WTC11 (cell line): ENCODE data around the gene DOCK8. TPM values are rescaled to one million over a fixed set of nuclear protein-coding genes. Genes with fewer than 3 reads are reported as not detected.

Source experiments
- ATAC-seq: fragments of 200-7000 bp; cut with Tn5 transposase; 2 replicates; pipeline ENCODE4 v1.10.0; 2021; ENCODE audit warnings: mild to moderate bottlenecking, moderate library complexity
- CTCF ChIA-PET: fragments of 300-600 bp; sonication (Branson Sonifier 250); formaldehyde crosslinking; loops from one replicate; lab custom pipeline; 2021; ENCODE audit warnings: antibody characterized with exemption; lab: Charles Lee
- POLR2A ChIA-PET: fragments of 350-600 bp; sonication (Branson Sonifier 250); formaldehyde crosslinking; loops from one replicate; lab custom pipeline; 2021; ENCODE audit warnings: antibody characterized with exemption; lab: Charles Lee
- DNase-seq: peaks from one replicate; pipeline ENCODE4 v3.0.0; 2021; ENCODE audit warnings: low spot score
- H3K27ac Mint-ChIP-seq: 2 replicates; pipeline ENCODE4 v1.8.0; 2021; ENCODE audit warnings: mixed read lengths
- H3K27me3 Mint-ChIP-seq: 2 replicates; pipeline ENCODE4 v1.8.0; 2021; ENCODE audit warnings: low read depth, mild to moderate bottlenecking, moderate library complexity, mixed read lengths
- H3K36me3 Mint-ChIP-seq: 2 replicates; pipeline ENCODE4 v1.8.0; 2021; ENCODE audit warnings: mixed read lengths
- H3K4me1 Mint-ChIP-seq: 2 replicates; pipeline ENCODE4 v1.8.0; 2022; ENCODE audit warnings: mixed read lengths
- H3K4me3 Mint-ChIP-seq: 2 replicates; pipeline ENCODE4 v1.8.0; 2021; ENCODE audit warnings: mild to moderate bottlenecking, moderate library complexity, mixed read lengths
- H3K9me3 Mint-ChIP-seq: 2 replicates; pipeline ENCODE4 v1.8.0; 2021; ENCODE audit warnings: mixed read lengths
- AR ChIP-seq: fragments of 250-450 bp; sonication (Bioruptor Pico); IDR thresholded peaks from 2 replicates; pipeline ENCODE4 v1.9.0; 2021; ENCODE audit warnings: mild to moderate bottlenecking
- ATF1 ChIP-seq: sonication (generic); formaldehyde crosslinking; IDR thresholded peaks from 2 replicates; pipeline ENCODE4 v1.8.1; 2023; ENCODE audit warnings: mild to moderate bottlenecking, moderate library complexity, missing genetic modification reagents
- EMX1 ChIP-seq: fragments of 250-450 bp; sonication (Bioruptor Pico); IDR thresholded peaks from 2 replicates; pipeline ENCODE4 v1.8.0; 2021; ENCODE audit warnings: mild to moderate bottlenecking
- FOXK1 ChIP-seq: sonication (generic); formaldehyde crosslinking; IDR thresholded peaks from 2 replicates; pipeline ENCODE4 v1.8.0; 2022; ENCODE audit warnings: mild to moderate bottlenecking, moderate library complexity, missing genetic modification reagents
- GRHL2 ChIP-seq: fragments of 250-450 bp; sonication (Bioruptor Pico); IDR thresholded peaks from 2 replicates; pipeline ENCODE4 v1.8.0; 2022; ENCODE audit warnings: mild to moderate bottlenecking, moderate library complexity; ENCODE audit not compliant: insufficient replicate concordance, severe bottlenecking
- total RNA-seq: library from RNA; stranded (reverse); gene quantifications from 3 replicates; pipeline ENCODE4 v1.2.3, GENCODE V29; 2021
- TF ChIP-seq, protein P1 (sequence below): fragments of 250-450 bp; sonication (Bioruptor Pico); IDR thresholded peaks from 2 replicates; pipeline ENCODE4 v1.9.0; 2021; ENCODE audit warnings: mild to moderate bottlenecking, borderline replicate concordance
- TF ChIP-seq, protein P2 (sequence below): sonication (generic); formaldehyde crosslinking; IDR thresholded peaks from 2 replicates; pipeline ENCODE4 v1.8.1; 2022; ENCODE audit warnings: low read depth, missing genetic modification reagents, borderline replicate concordance
- TF ChIP-seq, protein P3 (sequence below): sonication (generic); formaldehyde crosslinking; IDR thresholded peaks from 2 replicates; pipeline ENCODE4 v1.8.0; 2022; ENCODE audit warnings: mild to moderate bottlenecking, missing genetic modification reagents
- TF ChIP-seq, protein P4 (sequence below): sonication (generic); formaldehyde crosslinking; IDR thresholded peaks from 2 replicates; pipeline ENCODE4 v1.8.0; 2023; ENCODE audit warnings: missing genetic modification reagents
- TF ChIP-seq, protein P5 (sequence below): sonication (generic); formaldehyde crosslinking; conservative IDR thresholded peaks from 2 replicates; pipeline ENCODE4 v1.8.1; 2022; ENCODE audit warnings: mild to moderate bottlenecking, missing genetic modification reagents

DOCK8 gene
- total RNA-seq, 1 experiment from 2014 or later, result 3.2 TPM

DNA sequence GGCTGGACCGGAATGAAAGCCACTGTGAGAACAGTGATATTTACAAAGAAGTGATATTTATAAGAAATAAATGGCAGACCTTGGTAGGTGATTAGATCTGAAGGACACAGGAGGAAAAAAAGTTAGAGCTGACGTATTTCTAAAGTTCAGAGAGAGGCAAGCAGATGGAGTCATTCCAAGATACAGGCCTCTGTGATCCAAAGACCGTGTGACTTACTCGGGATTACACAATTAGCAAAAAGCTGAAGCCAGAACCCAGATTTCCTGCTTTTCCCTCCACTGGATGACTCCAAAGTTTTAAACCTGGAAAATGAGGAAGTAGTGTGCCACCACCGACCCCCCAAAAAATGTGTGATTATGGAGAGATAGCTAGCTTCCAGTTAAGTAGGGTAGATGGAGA lies 3.1 kb upstream of the DOCK8 start:
- no peak for ATAC-seq
- H3K4me1 Mint-ChIP-seq, result peaks cover 7% of the 10 kb centered on the region
- no peaks in the 10 kb centered on the region for H3K36me3 Mint-ChIP-seq

More for the DNA sequence above, 3.1 kb upstream of the DOCK8 start:
- ChIA-PET CTCF (no interaction called here), POLR2A (no interaction called here)
- TF ChIP-seq ATF1, result no peak
- TF ChIP-seq EMX1 (CRISPR knock-in tag), result no peak
- TF ChIP-seq, protein P1, sequence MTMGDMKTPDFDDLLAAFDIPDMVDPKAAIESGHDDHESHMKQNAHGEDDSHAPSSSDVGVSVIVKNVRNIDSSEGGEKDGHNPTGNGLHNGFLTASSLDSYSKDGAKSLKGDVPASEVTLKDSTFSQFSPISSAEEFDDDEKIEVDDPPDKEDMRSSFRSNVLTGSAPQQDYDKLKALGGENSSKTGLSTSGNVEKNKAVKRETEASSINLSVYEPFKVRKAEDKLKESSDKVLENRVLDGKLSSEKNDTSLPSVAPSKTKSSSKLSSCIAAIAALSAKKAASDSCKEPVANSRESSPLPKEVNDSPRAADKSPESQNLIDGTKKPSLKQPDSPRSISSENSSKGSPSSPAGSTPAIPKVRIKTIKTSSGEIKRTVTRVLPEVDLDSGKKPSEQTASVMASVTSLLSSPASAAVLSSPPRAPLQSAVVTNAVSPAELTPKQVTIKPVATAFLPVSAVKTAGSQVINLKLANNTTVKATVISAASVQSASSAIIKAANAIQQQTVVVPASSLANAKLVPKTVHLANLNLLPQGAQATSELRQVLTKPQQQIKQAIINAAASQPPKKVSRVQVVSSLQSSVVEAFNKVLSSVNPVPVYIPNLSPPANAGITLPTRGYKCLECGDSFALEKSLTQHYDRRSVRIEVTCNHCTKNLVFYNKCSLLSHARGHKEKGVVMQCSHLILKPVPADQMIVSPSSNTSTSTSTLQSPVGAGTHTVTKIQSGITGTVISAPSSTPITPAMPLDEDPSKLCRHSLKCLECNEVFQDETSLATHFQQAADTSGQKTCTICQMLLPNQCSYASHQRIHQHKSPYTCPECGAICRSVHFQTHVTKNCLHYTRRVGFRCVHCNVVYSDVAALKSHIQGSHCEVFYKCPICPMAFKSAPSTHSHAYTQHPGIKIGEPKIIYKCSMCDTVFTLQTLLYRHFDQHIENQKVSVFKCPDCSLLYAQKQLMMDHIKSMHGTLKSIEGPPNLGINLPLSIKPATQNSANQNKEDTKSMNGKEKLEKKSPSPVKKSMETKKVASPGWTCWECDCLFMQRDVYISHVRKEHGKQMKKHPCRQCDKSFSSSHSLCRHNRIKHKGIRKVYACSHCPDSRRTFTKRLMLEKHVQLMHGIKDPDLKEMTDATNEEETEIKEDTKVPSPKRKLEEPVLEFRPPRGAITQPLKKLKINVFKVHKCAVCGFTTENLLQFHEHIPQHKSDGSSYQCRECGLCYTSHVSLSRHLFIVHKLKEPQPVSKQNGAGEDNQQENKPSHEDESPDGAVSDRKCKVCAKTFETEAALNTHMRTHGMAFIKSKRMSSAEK (CRISPR knock-in tag), result no peak
- no peak for TF ChIP-seq GRHL2 (CRISPR knock-in tag)
- TF ChIP-seq FOXK1, result no peak
- TF ChIP-seq, protein P2, sequence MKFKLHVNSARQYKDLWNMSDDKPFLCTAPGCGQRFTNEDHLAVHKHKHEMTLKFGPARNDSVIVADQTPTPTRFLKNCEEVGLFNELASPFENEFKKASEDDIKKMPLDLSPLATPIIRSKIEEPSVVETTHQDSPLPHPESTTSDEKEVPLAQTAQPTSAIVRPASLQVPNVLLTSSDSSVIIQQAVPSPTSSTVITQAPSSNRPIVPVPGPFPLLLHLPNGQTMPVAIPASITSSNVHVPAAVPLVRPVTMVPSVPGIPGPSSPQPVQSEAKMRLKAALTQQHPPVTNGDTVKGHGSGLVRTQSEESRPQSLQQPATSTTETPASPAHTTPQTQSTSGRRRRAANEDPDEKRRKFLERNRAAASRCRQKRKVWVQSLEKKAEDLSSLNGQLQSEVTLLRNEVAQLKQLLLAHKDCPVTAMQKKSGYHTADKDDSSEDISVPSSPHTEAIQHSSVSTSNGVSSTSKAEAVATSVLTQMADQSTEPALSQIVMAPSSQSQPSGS (CRISPR knock-in tag), result no peak
- no peak for TF ChIP-seq AR (CRISPR knock-in tag)
- TF ChIP-seq, protein P3, sequence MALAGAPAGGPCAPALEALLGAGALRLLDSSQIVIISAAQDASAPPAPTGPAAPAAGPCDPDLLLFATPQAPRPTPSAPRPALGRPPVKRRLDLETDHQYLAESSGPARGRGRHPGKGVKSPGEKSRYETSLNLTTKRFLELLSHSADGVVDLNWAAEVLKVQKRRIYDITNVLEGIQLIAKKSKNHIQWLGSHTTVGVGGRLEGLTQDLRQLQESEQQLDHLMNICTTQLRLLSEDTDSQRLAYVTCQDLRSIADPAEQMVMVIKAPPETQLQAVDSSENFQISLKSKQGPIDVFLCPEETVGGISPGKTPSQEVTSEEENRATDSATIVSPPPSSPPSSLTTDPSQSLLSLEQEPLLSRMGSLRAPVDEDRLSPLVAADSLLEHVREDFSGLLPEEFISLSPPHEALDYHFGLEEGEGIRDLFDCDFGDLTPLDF (CRISPR knock-in tag), result no peak
- TF ChIP-seq, protein P4, sequence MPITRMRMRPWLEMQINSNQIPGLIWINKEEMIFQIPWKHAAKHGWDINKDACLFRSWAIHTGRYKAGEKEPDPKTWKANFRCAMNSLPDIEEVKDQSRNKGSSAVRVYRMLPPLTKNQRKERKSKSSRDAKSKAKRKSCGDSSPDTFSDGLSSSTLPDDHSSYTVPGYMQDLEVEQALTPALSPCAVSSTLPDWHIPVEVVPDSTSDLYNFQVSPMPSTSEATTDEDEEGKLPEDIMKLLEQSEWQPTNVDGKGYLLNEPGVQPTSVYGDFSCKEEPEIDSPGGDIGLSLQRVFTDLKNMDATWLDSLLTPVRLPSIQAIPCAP (CRISPR knock-in tag), result no peak
- TF ChIP-seq, protein P5, sequence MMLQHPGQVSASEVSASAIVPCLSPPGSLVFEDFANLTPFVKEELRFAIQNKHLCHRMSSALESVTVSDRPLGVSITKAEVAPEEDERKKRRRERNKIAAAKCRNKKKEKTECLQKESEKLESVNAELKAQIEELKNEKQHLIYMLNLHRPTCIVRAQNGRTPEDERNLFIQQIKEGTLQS (CRISPR knock-in tag), result no peak
- Mint-ChIP-seq H3K4me3 (no peak overlapping the region), H3K9me3 (no peaks in the 10 kb centered on the region), H3K27ac (no peak overlapping the region), H3K27me3 (peaks cover 26% of the 10 kb centered on the region)
- no peak for DNase-seq
